ENCODE measurements around the gene CDC73. TPM values are rescaled to one million over a fixed set of nuclear protein-coding genes. Genes with fewer than 3 reads are reported as not detected.

Gene CDC73
- total and polyA plus RNA-seq, 2 donors (not counting 1 experiment from before 2014, with no cell fraction given), result 18.7 to 69.8 TPM

DNA sequence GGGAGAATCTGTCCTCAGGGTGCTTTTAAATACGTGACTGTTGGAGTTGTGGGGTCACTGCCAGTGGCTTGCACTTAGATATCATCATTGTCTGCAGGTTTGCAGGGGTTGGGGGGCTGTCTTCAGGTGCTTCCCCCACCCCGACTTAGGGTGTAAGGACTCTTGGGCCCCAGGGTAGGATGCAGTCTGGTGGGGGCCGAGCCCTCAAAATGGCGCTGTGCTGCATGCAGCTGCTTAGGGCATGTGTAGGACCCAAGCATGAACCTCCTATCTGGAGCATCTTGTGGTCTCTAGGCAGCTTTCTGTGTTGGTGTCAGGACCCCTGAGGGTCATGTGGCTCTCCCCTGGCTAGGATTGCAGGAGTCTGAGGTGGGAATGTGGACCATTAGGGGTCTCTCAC is 120.2 kb downstream of the CDC73 start:
- Histone ChIP-seq H3K9me3 (ENCODE audit: control insufficient read depth, insufficient read depth, low read depth, low read length) (no peaks in the 10 kb centered on the region), H3K27ac (ENCODE audit: insufficient read depth, low read length) (no peak overlapping the region), H3K4me1 (ENCODE audit: control insufficient read depth, extremely low read depth, insufficient read depth, low read length) (no peaks in the 10 kb centered on the region), H3K4me2 (ENCODE audit: extremely low read depth, insufficient read depth, low read length) (no peak overlapping the region), H3K79me2 (ENCODE audit: control insufficient read depth, insufficient read depth, low read length) (peaks cover 4% of the 10 kb centered on the region), H2AFZ (ENCODE audit: low read length) (no peak overlapping the region), H3K9ac (ENCODE audit: insufficient read depth, low read length) (no peak overlapping the region), H3K4me3 (replicated peaks in 1 of 4; ENCODE audit: control extremely low read depth in 1 of 4, insufficient read depth in 1 of 4, low read depth in 3 of 4, low read length in 4 of 4) (no peak overlapping the region), H4K20me1 (ENCODE audit: control insufficient read depth, extremely low read depth, insufficient read depth, low read length) (no peaks in the 10 kb centered on the region), H3K27me3 (ENCODE audit: control insufficient read depth, insufficient read depth, low read length) (no peaks in the 10 kb centered on the region), H3K36me3 (ENCODE audit: control insufficient read depth, insufficient read depth, low read length) (no peaks in the 10 kb centered on the region)
- no peak for DNase-seq (ENCODE audit: low read depth in 2 of 2)
- no peak for TF ChIP-seq EZH2 (IDR thresholded peaks at IDR 0.05; ENCODE audit: low read length, missing control alignments)
- TF ChIP-seq, protein P1, sequence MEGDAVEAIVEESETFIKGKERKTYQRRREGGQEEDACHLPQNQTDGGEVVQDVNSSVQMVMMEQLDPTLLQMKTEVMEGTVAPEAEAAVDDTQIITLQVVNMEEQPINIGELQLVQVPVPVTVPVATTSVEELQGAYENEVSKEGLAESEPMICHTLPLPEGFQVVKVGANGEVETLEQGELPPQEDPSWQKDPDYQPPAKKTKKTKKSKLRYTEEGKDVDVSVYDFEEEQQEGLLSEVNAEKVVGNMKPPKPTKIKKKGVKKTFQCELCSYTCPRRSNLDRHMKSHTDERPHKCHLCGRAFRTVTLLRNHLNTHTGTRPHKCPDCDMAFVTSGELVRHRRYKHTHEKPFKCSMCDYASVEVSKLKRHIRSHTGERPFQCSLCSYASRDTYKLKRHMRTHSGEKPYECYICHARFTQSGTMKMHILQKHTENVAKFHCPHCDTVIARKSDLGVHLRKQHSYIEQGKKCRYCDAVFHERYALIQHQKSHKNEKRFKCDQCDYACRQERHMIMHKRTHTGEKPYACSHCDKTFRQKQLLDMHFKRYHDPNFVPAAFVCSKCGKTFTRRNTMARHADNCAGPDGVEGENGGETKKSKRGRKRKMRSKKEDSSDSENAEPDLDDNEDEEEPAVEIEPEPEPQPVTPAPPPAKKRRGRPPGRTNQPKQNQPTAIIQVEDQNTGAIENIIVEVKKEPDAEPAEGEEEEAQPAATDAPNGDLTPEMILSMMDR (conservative IDR thresholded peaks at IDR 0.05 in 1 of 2, IDR thresholded peaks at IDR 0.05 in 1 of 2; ENCODE audit: low read depth in 1 of 2, low read length in 2 of 2), result no peak

DNA sequence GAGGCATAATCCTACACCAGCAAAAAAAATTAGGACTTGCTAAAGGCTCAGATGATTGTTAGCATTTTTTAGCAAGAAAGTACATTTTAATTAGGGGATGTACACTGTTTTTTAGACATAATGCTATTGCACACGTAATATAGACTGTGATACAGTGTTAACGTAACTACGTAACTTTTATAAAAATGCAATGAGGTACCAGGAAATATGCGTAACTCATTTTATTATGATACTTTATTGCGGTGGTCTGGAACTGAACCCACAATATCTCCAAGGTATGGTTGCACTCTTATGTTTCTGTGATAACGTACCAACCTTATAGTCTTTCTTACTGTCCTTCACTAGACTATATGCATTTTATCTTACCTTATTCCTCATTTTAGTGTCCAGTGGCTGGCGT is 127.4 kb downstream of the CDC73 start:
- no peaks in the 10 kb centered on the region for H3K79me2 ChIP-seq (ENCODE audit: control insufficient read depth, insufficient read depth, low read length)
- H3K27me3 ChIP-seq (ENCODE audit: control insufficient read depth, insufficient read depth, low read length), result no peaks in the 10 kb centered on the region
- H3K27ac ChIP-seq (ENCODE audit: insufficient read depth, low read length), result no peak overlapping the region
- no peaks in the 10 kb centered on the region for H3K4me1 ChIP-seq (ENCODE audit: control insufficient read depth, extremely low read depth, insufficient read depth, low read length)
- no peak overlapping the region for H2AFZ ChIP-seq (ENCODE audit: low read length)
- H3K9me3 ChIP-seq (ENCODE audit: control insufficient read depth, insufficient read depth, low read depth, low read length), result no peaks in the 10 kb centered on the region
- TF ChIP-seq, protein P1 (conservative IDR thresholded peaks at IDR 0.05 in 1 of 2, IDR thresholded peaks at IDR 0.05 in 1 of 2; ENCODE audit: low read depth in 1 of 2, low read length in 2 of 2), result no peak
- TF ChIP-seq EZH2 (IDR thresholded peaks at IDR 0.05; ENCODE audit: low read length, missing control alignments), result no peak
- no peak overlapping the region for H3K4me2 ChIP-seq (ENCODE audit: extremely low read depth, insufficient read depth, low read length)
- no peak overlapping the region for H3K9ac ChIP-seq (ENCODE audit: insufficient read depth, low read length)
- DNase-seq (ENCODE audit: low read depth in 2 of 2), result no peak
- H3K36me3 ChIP-seq (ENCODE audit: control insufficient read depth, insufficient read depth, low read length), result peaks cover 2% of the 10 kb centered on the region
- H3K4me3 ChIP-seq (replicated peaks in 1 of 4; ENCODE audit: control extremely low read depth in 1 of 4, insufficient read depth in 1 of 4, low read depth in 3 of 4, low read length in 4 of 4), result no peak overlapping the region
- no peaks in the 10 kb centered on the region for H4K20me1 ChIP-seq (ENCODE audit: control insufficient read depth, extremely low read depth, insufficient read depth, low read length)

DNA sequence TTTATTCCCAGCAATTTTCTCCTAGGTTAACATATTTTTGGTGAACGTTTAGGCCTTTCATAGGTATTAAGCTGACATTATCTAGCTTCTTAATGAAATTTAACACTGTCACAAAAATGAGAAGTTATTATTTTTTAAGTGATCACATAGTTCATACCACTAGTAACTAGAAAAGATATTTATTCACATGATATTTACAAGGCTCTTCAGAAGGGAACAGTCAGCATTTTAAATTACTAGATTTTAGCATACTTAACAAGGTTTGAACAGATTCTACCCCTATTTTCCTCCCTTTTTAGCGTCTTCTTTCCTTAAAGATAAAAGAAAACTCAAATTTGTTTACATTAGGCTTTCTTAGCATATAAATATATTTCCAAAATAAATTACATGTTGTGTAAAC is 130.1 kb downstream of the CDC73 start:
- H3K4me2 ChIP-seq (ENCODE audit: extremely low read depth, insufficient read depth, low read length), result no peak overlapping the region
- TF ChIP-seq, protein P1 (conservative IDR thresholded peaks at IDR 0.05 in 1 of 2, IDR thresholded peaks at IDR 0.05 in 1 of 2; ENCODE audit: low read depth in 1 of 2, low read length in 2 of 2), result no peak
- TF ChIP-seq EZH2 (IDR thresholded peaks at IDR 0.05; ENCODE audit: low read length, missing control alignments), result no peak
- no peaks in the 10 kb centered on the region for H3K27me3 ChIP-seq (ENCODE audit: control insufficient read depth, insufficient read depth, low read length)
- H3K9me3 ChIP-seq (ENCODE audit: control insufficient read depth, insufficient read depth, low read depth, low read length), result no peaks in the 10 kb centered on the region
- H3K4me1 ChIP-seq (ENCODE audit: control insufficient read depth, extremely low read depth, insufficient read depth, low read length), result no peaks in the 10 kb centered on the region
- H3K4me3 ChIP-seq (replicated peaks in 1 of 4; ENCODE audit: control extremely low read depth in 1 of 4, insufficient read depth in 1 of 4, low read depth in 3 of 4, low read length in 4 of 4), result no peak overlapping the region
- H3K9ac ChIP-seq (ENCODE audit: insufficient read depth, low read length), result no peak overlapping the region
- no peak overlapping the region for H3K27ac ChIP-seq (ENCODE audit: insufficient read depth, low read length)
- DNase-seq (ENCODE audit: low read depth in 2 of 2), result no peak
- H4K20me1 ChIP-seq (ENCODE audit: control insufficient read depth, extremely low read depth, insufficient read depth, low read length), result no peaks in the 10 kb centered on the region
- H2AFZ ChIP-seq (ENCODE audit: low read length), result no peak overlapping the region
- peaks cover 2% of the 10 kb centered on the region for H3K36me3 ChIP-seq (ENCODE audit: control insufficient read depth, insufficient read depth, low read length)
- no peaks in the 10 kb centered on the region for H3K79me2 ChIP-seq (ENCODE audit: control insufficient read depth, insufficient read depth, low read length)
